ENCODE measurements around the gene WDR46. TPM values are rescaled to one million over a fixed set of nuclear protein-coding genes. Genes with fewer than 3 reads are reported as not detected.

WDR46 gene
- total and polyA plus RNA-seq, 2 of the 8 experiments (the other 6 are each of a cell fraction or from before 2014, with no cell fraction given): 69.7 to 91.0 TPM

GRCh38 chr6:33264015-33264414, 25.0 kb downstream of the WDR46 start:
- Histone ChIP-seq H2AK5ac (ENCODE audit: low read depth, low read length) (no peak overlapping the region), H3K14ac (ENCODE audit: insufficient read length) (no peak overlapping the region), H3K56ac (replicated peaks; ENCODE audit: insufficient read length, low read depth, low read length) (no peak overlapping the region), H4K20me1 (replicated peaks in 1 of 2; ENCODE audit: control insufficient read depth in 1 of 2, insufficient read depth in 2 of 2, low read length in 2 of 2) (peaks cover 0 to 5% of the 10 kb centered on the region in 2 experiments), H3K4ac (replicated peaks; ENCODE audit: insufficient read length, low read depth, low read length) (no peak overlapping the region), H3K9me3 (ENCODE audit: insufficient read depth in 2 of 2, low read depth in 1 of 2, low read length in 1 of 2) (no peaks in the 10 kb centered on the region), H3K79me1 (ENCODE audit: low read depth, low read length) (no peaks in the 10 kb centered on the region), H4K5ac (ENCODE audit: insufficient read length, low read depth, low read length) (no peak overlapping the region), H3K23ac (ENCODE audit: insufficient read length) (no peak overlapping the region), H4K8ac (ENCODE audit: extremely low read depth, insufficient read depth, low read length) (no peak overlapping the region), H2BK20ac (ENCODE audit: low read length) (no peak overlapping the region), H3K27ac (ENCODE audit: low read depth, low read length) (no peak overlapping the region), H2AFZ (ENCODE audit: low read length) (no peak overlapping the region), H3K9ac (replicated peaks in 1 of 4; ENCODE audit: extremely low read depth in 1 of 4, low read depth in 3 of 4, low read length in 3 of 4) (no peak overlapping the region), H2BK15ac (ENCODE audit: low read length) (no peak overlapping the region), H3K36me3 (ENCODE audit: control insufficient read depth in 2 of 4, insufficient read depth in 4 of 4, low read length in 3 of 4) (peaks cover 11 to 48% (median 26%) of the 10 kb centered on the region in 4 experiments; a peak in 6 of 8 replicates), H3K23me2 (ENCODE audit: low read depth, low read length) (no peaks in the 10 kb centered on the region), H2BK120ac (replicated peaks; ENCODE audit: low read depth, low read length) (no peak overlapping the region), H2BK12ac (ENCODE audit: low read depth, low read length) (no peak overlapping the region), H3K18ac (ENCODE audit: extremely low read depth, low read length) (no peak overlapping the region), H3K79me2 (ENCODE audit: control insufficient read depth in 1 of 2, insufficient read depth in 2 of 2, low read length in 2 of 2) (no peaks in the 10 kb centered on the region), H3K27me3 (replicated peaks in 1 of 4; ENCODE audit: control insufficient read depth in 3 of 4, extremely low read depth in 1 of 4, insufficient read depth in 3 of 4, low read length in 3 of 4) (no peaks in the 10 kb centered on the region), H4K91ac (replicated peaks; ENCODE audit: insufficient read length, low read length) (no peak overlapping the region), H3K4me2 (ENCODE audit: insufficient read depth in 1 of 2, low read depth in 2 of 2, low read length in 2 of 2) (no peak overlapping the region), H2BK5ac (ENCODE audit: low read depth, low read length) (no peak overlapping the region), H3K4me1 (replicated peaks in 1 of 4; ENCODE audit: control insufficient read depth in 3 of 4, insufficient read depth in 4 of 4, low read length in 3 of 4) (no peaks in the 10 kb centered on the region), H3K4me3 (ENCODE audit: extremely low read depth in 1 of 4, insufficient read depth in 2 of 4, low read depth in 3 of 4, low read length in 4 of 4) (no peak overlapping the region)
- FAIRE-seq (no peak), DNase-seq (ENCODE audit: low read depth in 1 of 2, low spot score in 2 of 2) (no peak)
- 84% methylated on average over 7 of the region's 7 CpGs; no CpG with 5 or more reads in 1 of the 2 experiments for WGBS, 2 experiments (ENCODE audit: extremely low coverage in 1 of 2, insufficient coverage in 1 of 2, insufficient read length in 1 of 2, insufficient replicate concordance in 2 of 2, low coverage in 1 of 2, low lambda C conversion rate in 2 of 2, missing lambda C conversion rate in 1 of 2)
- POLR2A ChIA-PET (ENCODE audit: partially characterized antibody): interaction anchor here (0.8 to 4.6 kb wide), 3 partner anchors 8 to 14 kb away, joined by 5 to 44 read pairs (median 18); partner anchors contain the start of genes B3GALT4, RPS18 and VPS52
- CTCF ChIA-PET (ENCODE audit: partially characterized antibody): interaction anchor here (1.3 kb wide), 1 partner anchor 9 kb away, joined by 3 read pairs; no protein-coding TSS in a partner anchor
- TF ChIP-seq GABPA (IDR thresholded peaks at IDR 0.05; ENCODE audit: borderline replicate concordance, insufficient read depth, low read length) (no peak), HDAC2 (IDR thresholded peaks at IDR 0.05; ENCODE audit: borderline replicate concordance in 1 of 2, low read depth in 2 of 2, low read length in 2 of 2) (no peak)
